ENCODE measurements around the gene PRUNE1.

DNA sequence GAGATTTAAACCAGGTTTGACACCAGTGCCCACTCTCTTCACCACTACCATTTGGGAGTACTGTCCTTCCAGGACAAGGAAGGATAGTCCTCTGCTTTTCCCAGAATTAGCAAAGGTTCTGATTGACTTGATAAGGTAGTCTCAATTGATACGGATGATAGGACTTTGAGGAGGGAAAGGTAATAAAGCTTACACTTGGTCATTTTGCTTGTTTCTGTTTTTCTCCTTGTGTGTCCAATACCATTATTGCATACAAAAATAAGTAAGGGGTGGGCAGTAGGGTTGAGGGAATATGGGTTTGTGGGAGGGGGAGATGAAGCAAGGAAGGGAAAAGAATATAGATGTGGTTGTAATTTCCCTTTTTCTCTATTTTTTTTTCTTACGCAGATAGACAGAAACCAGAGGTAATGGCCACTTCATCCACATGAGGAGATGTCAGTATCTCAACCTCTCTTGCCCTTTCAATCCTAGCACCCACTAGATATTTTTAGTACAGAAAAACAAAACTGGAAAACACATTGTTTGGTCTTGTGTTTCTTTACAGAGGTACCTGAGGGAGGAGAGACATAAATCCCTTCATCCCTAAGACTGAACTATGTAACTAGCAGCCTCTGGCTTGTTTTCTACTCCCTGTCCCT is 41.9 kb downstream of the PRUNE1 start:
- TF ChIP-seq CTCF (IDR thresholded peaks at IDR 0.05): no peak
- no peak for TF ChIP-seq POLR2A (IDR thresholded peaks at IDR 0.05)
- no peak for TF ChIP-seq POLR2AphosphoS5 (IDR thresholded peaks at IDR 0.05)
